Measurements from ENCODE around the gene SCFD2.

Gene SCFD2

GRCh38 chr4:53364624-53365023, 1.2 kb downstream of the SCFD2 start:
- Histone ChIP-seq H3K9ac (ENCODE audit: low read length) (peak overlapping the region; percentile 63), H3K9me3 (ENCODE audit: insufficient read depth, low read length) (no peaks in the 10 kb centered on the region), H3K4me2 (ENCODE audit: low read length) (peak overlapping the region; percentile 89), H3K36me3 (replicated peaks; ENCODE audit: low read depth, low read length) (no peaks in the 10 kb centered on the region), H2AFZ (ENCODE audit: low read depth, low read length) (no peak overlapping the region), H3K4me3 (ENCODE audit: low read length) (peak overlapping the region; percentile 81), H3K27ac (ENCODE audit: low read length) (no peak overlapping the region), H3K27me3 (ENCODE audit: low read depth, low read length) (peaks cover 12% of the 10 kb centered on the region), H3K79me2 (ENCODE audit: low read length) (peaks cover 62% of the 10 kb centered on the region), H4K20me1 (ENCODE audit: insufficient read depth, low read length) (no peaks in the 10 kb centered on the region), H3K4me1 (ENCODE audit: low read length) (peaks cover 10% of the 10 kb centered on the region)
- TF ChIP-seq CTCF (IDR thresholded peaks at IDR 0.05; ENCODE audit: low read depth, low read length): no peak
- TF ChIP-seq EZH2phosphoT487 (IDR thresholded peaks at IDR 0.05; ENCODE audit: low read depth): no peak

DNA sequence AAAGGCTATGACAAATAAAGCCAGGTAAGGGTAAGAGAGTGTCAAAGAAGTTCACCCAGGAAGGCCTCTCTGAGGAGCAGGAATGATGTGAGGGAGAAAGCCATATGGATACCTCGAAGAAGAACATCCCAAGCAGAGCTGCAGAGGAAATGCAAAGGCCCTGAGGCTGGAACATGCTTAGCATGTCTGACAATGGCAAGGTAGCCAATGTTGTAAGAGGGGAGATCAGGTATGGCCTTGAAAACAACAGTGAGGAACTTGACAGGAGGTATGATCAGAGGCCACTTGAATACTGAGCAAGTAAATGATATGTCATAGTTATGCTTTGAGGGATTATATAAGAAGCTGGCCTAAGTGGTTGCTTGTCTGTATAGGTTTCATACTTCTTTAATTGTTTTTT, 3.8 kb downstream of the SCFD2 start:
- Histone ChIP-seq H3K4me3 (ENCODE audit: low read length) (no peak overlapping the region), H3K36me3 (replicated peaks; ENCODE audit: low read depth, low read length) (no peaks in the 10 kb centered on the region)

GRCh38 chr4:53361451-53361850, 4.4 kb downstream of the SCFD2 start:
- TF ChIP-seq EZH2phosphoT487 (IDR thresholded peaks at IDR 0.05; ENCODE audit: low read depth) (no peak), CTCF (IDR thresholded peaks at IDR 0.05; ENCODE audit: low read depth, low read length) (no peak)
- H3K4me3 ChIP-seq (ENCODE audit: low read length): no peak overlapping the region
- H3K36me3 ChIP-seq (replicated peaks; ENCODE audit: low read depth, low read length): no peaks in the 10 kb centered on the region
- no peak overlapping the region for H2AFZ ChIP-seq (ENCODE audit: low read depth, low read length)
- H3K4me1 ChIP-seq (ENCODE audit: low read length): peaks cover 8% of the 10 kb centered on the region
- no peak overlapping the region for H3K9ac ChIP-seq (ENCODE audit: low read length)
- no peaks in the 10 kb centered on the region for H3K27me3 ChIP-seq (ENCODE audit: low read depth, low read length)
- no peaks in the 10 kb centered on the region for H4K20me1 ChIP-seq (ENCODE audit: insufficient read depth, low read length)
- H3K27ac ChIP-seq (ENCODE audit: low read length): no peak overlapping the region
- no peaks in the 10 kb centered on the region for H3K9me3 ChIP-seq (ENCODE audit: insufficient read depth, low read length)
- peaks cover 91% of the 10 kb centered on the region for H3K79me2 ChIP-seq (ENCODE audit: low read length)
- no peak overlapping the region for H3K4me2 ChIP-seq (ENCODE audit: low read length)

More for the DNA sequence above, 3.8 kb downstream of the SCFD2 start:
- H3K27me3 ChIP-seq (ENCODE audit: low read depth, low read length): no peaks in the 10 kb centered on the region
- no peak for TF ChIP-seq CTCF (IDR thresholded peaks at IDR 0.05; ENCODE audit: low read depth, low read length)
- TF ChIP-seq EZH2phosphoT487 (IDR thresholded peaks at IDR 0.05; ENCODE audit: low read depth): no peak
- no peaks in the 10 kb centered on the region for H4K20me1 ChIP-seq (ENCODE audit: insufficient read depth, low read length)
- no peak overlapping the region for H3K9ac ChIP-seq (ENCODE audit: low read length)
- no peaks in the 10 kb centered on the region for H3K9me3 ChIP-seq (ENCODE audit: insufficient read depth, low read length)
- no peak overlapping the region for H2AFZ ChIP-seq (ENCODE audit: low read depth, low read length)
- H3K27ac ChIP-seq (ENCODE audit: low read length): no peak overlapping the region
- H3K79me2 ChIP-seq (ENCODE audit: low read length): peaks cover 86% of the 10 kb centered on the region
- H3K4me2 ChIP-seq (ENCODE audit: low read length): peak overlapping the region; percentile 5; the same call in 1 of the 2 replicates
- H3K4me1 ChIP-seq (ENCODE audit: low read length): peaks cover 10% of the 10 kb centered on the region

DNA sequence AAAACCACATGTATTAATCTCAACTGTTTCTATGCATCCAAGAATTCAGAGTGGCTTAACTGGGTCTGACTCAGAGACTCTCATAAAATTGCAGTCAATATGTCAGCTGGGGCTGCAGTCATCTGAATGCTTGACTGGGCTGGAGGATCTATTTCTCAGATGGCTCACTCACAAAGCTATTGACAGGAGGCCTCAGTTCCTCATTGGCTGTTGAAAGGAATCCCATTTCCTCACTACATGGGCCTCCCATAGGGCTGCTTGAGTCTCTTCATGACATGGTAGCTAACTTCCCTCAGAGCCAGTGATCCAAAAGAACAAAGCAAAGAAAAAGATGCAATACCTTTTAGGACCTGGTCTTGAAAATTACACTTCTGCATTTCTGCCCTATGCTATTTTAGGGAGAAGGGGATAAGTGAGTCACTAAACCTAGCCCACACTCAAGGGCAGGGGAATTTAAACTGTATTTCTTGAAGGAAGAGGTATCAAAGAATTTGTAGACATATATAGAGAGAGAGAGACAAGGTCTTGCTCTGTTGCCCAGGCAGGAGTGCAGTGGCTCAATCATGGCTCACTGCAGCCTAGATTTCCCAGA, 9.8 kb downstream of the SCFD2 start:
- Histone ChIP-seq H3K9me3 (ENCODE audit: insufficient read depth, low read length) (no peaks in the 10 kb centered on the region), H3K4me2 (ENCODE audit: low read length) (no peak overlapping the region), H3K27me3 (ENCODE audit: low read depth, low read length) (no peaks in the 10 kb centered on the region), H3K4me3 (ENCODE audit: low read length) (no peak overlapping the region), H3K79me2 (ENCODE audit: low read length) (peaks cover 66% of the 10 kb centered on the region), H3K4me1 (ENCODE audit: low read length) (no peaks in the 10 kb centered on the region), H3K27ac (ENCODE audit: low read length) (no peak overlapping the region), H3K9ac (ENCODE audit: low read length) (no peak overlapping the region), H3K36me3 (replicated peaks; ENCODE audit: low read depth, low read length) (peaks cover 13% of the 10 kb centered on the region), H2AFZ (ENCODE audit: low read depth, low read length) (no peak overlapping the region), H4K20me1 (ENCODE audit: insufficient read depth, low read length) (no peaks in the 10 kb centered on the region)
- TF ChIP-seq EZH2phosphoT487 (IDR thresholded peaks at IDR 0.05; ENCODE audit: low read depth) (no peak), CTCF (IDR thresholded peaks at IDR 0.05; ENCODE audit: low read depth, low read length) (no peak)
